WTC11 (cell line): ENCODE measurements around the gene MSANTD4. TPM values are rescaled to one million over a fixed set of nuclear protein-coding genes. Genes with fewer than 3 reads are reported as not detected.

Experiments
- ATF3 ChIP-seq: sonication (generic); formaldehyde crosslinking; conservative IDR thresholded peaks from 2 replicates; pipeline ENCODE4 v1.8.1; 2022; ENCODE audit warnings: mild to moderate bottlenecking, missing genetic modification reagents
- ATF6 ChIP-seq: sonication (generic); formaldehyde crosslinking; IDR thresholded peaks from 2 replicates; pipeline ENCODE4 v1.8.1; 2023; ENCODE audit warnings: mild to moderate bottlenecking, missing genetic modification reagents
- CREM ChIP-seq: sonication (generic); formaldehyde crosslinking; IDR thresholded peaks from 2 replicates; pipeline ENCODE4 v1.8.1; 2022; ENCODE audit warnings: mild to moderate bottlenecking, missing genetic modification reagents, moderate library complexity
- E2F1 ChIP-seq: sonication (generic); formaldehyde crosslinking; IDR thresholded peaks from 2 replicates; pipeline ENCODE4 v1.8.0; 2022; ENCODE audit warnings: mild to moderate bottlenecking, missing genetic modification reagents
- E2F5 ChIP-seq: sonication (generic); formaldehyde crosslinking; IDR thresholded peaks from 2 replicates; pipeline ENCODE4 v1.8.1; 2022; ENCODE audit warnings: mild to moderate bottlenecking, moderate library complexity, missing genetic modification reagents
- EMX1 ChIP-seq: fragments of 250-450 bp; sonication (Bioruptor Pico); IDR thresholded peaks from 2 replicates; pipeline ENCODE4 v1.8.0; 2021; ENCODE audit warnings: mild to moderate bottlenecking
- ESRRA ChIP-seq: sonication (generic); formaldehyde crosslinking; IDR thresholded peaks from 2 replicates; pipeline ENCODE4 v1.8.1; 2022; ENCODE audit warnings: mild to moderate bottlenecking, missing genetic modification reagents, borderline replicate concordance
- ETV6 ChIP-seq: sonication (generic); formaldehyde crosslinking; IDR thresholded peaks from 2 replicates; pipeline ENCODE4 v1.8.1; 2022; ENCODE audit warnings: mild to moderate bottlenecking, missing genetic modification reagents
- GTF2I ChIP-seq: fragments of 250-450 bp; sonication (Bioruptor Pico); conservative IDR thresholded peaks from 2 replicates; pipeline ENCODE4 v1.4.0; 2021; ENCODE audit warnings: mild to moderate bottlenecking
- MAX ChIP-seq: sonication (generic); formaldehyde crosslinking; IDR thresholded peaks from 2 replicates; pipeline ENCODE4 v1.8.0; 2022; ENCODE audit warnings: mild to moderate bottlenecking, missing genetic modification reagents
- SOX15 ChIP-seq: fragments of 250-450 bp; sonication (Bioruptor Pico); IDR thresholded peaks from 2 replicates; pipeline ENCODE4 v1.9.0; 2021; ENCODE audit warnings: mild to moderate bottlenecking
- SP1 ChIP-seq: sonication (generic); formaldehyde crosslinking; conservative IDR thresholded peaks from 2 replicates; pipeline ENCODE4 v1.8.1; 2022; ENCODE audit warnings: missing genetic modification reagents
- TEAD1 ChIP-seq: sonication (generic); formaldehyde crosslinking; IDR thresholded peaks from 2 replicates; pipeline ENCODE4 v1.8.0; 2022; ENCODE audit warnings: mild to moderate bottlenecking, missing genetic modification reagents
- TP53 ChIP-seq: sonication (generic); formaldehyde crosslinking; IDR thresholded peaks from 2 replicates; pipeline ENCODE4 v1.8.1; 2023; ENCODE audit warnings: mild to moderate bottlenecking, missing genetic modification reagents
- USF1 ChIP-seq: sonication (generic); formaldehyde crosslinking; IDR thresholded peaks from 2 replicates; pipeline ENCODE4 v1.8.0; 2022; ENCODE audit warnings: mild to moderate bottlenecking, missing genetic modification reagents
- ZBTB21 ChIP-seq: sonication (generic); formaldehyde crosslinking; IDR thresholded peaks from 2 replicates; pipeline ENCODE4 v1.8.1; 2023; ENCODE audit warnings: mild to moderate bottlenecking, missing genetic modification reagents, borderline replicate concordance
- ZNF281 ChIP-seq: sonication (generic); formaldehyde crosslinking; IDR thresholded peaks from 2 replicates; pipeline ENCODE4 v1.8.0; 2023; ENCODE audit warnings: mild to moderate bottlenecking, missing genetic modification reagents
- ZNF423 ChIP-seq: fragments of 250-450 bp; sonication (Bioruptor Pico); IDR thresholded peaks from 2 replicates; pipeline ENCODE4 v2.1.2; 2022; ENCODE audit warnings: mild to moderate bottlenecking, moderate library complexity
- ZNF425 ChIP-seq: fragments of 250-450 bp; sonication (Bioruptor Pico); conservative IDR thresholded peaks from 2 replicates; pipeline ENCODE4 v1.9.0; 2021; ENCODE audit warnings: mild to moderate bottlenecking
- total RNA-seq: library from RNA; stranded (reverse); gene quantifications from 3 replicates; pipeline ENCODE4 v1.2.3, GENCODE V29; 2021

Gene MSANTD4
- total RNA-seq, 1 experiment from 2014 or later = 22.0 TPM

- TF ChIP-seq ZNF281 (CRISPR knock-in tag) = peak; percentile 98
- 0 out of 2 replicates have a peak, but pooled peaks have one; percentile 41 for TF ChIP-seq TP53 (CRISPR knock-in tag)
- no peak for TF ChIP-seq E2F5 (CRISPR knock-in tag)
- no peak; the same call in 1 of the 2 replicates for TF ChIP-seq SP1 (CRISPR knock-in tag)
- no peak for TF ChIP-seq ZNF423
- peak; percentile 46; the same call in 1 of the 2 replicates for TF ChIP-seq ZBTB21
- TF ChIP-seq CREM = no peak
- TF ChIP-seq ESRRA = no peak; the same call in 1 of the 2 replicates
- TF ChIP-seq TEAD1 (CRISPR knock-in tag) = peak; percentile 56; the same call in 1 of the 2 replicates
- peak; percentile 25; the same call in 1 of the 2 replicates for TF ChIP-seq USF1 (CRISPR knock-in tag)
- no peak for TF ChIP-seq EMX1 (CRISPR knock-in tag)
- no peak for TF ChIP-seq ETV6 (CRISPR knock-in tag)
- TF ChIP-seq E2F1 = no peak
- peak; percentile 53 for TF ChIP-seq MAX (CRISPR knock-in tag)
- no peak for TF ChIP-seq SOX15 (CRISPR knock-in tag)
- no peak for TF ChIP-seq ZNF425 (CRISPR knock-in tag)
- TF ChIP-seq GTF2I (CRISPR knock-in tag) = no peak
- TF ChIP-seq ATF6 (CRISPR knock-in tag) = no peak
- no peak for TF ChIP-seq ATF3 (CRISPR knock-in tag)
- TF ChIP-seq, all 79 proteins: peak for 8
Measured at GRCh38 chr11:105960252-105961245, 61.5 kb downstream of the MSANTD4 start (continued).

Other genes with a start within 250 kb of the MSANTD4 start
- 3.8 to 4.9 TPM (median 4.1 TPM) in 3 replicates for gene KBTBD3, start 55.1 kb upstream of the MSANTD4 start, total RNA-seq
- 37.0 to 39.9 TPM (median 38.7 TPM) in 3 replicates for gene AASDHPPT, start 55.4 kb upstream of the MSANTD4 start, total RNA-seq